HuH-7.5 (cell line): ENCODE data around the gene FUT4.
"Not testable (repeated sequence)": the region's sequence is repeated elsewhere in the genome, so short reads cannot be mapped to it uniquely, and the experiment has no call there.

Experiments used
- DNase-seq: peaks from one replicate; pipeline ENCODE4 v3.0.0; 2011; ENCODE audit warnings: low spot score

FUT4 gene

DNA sequence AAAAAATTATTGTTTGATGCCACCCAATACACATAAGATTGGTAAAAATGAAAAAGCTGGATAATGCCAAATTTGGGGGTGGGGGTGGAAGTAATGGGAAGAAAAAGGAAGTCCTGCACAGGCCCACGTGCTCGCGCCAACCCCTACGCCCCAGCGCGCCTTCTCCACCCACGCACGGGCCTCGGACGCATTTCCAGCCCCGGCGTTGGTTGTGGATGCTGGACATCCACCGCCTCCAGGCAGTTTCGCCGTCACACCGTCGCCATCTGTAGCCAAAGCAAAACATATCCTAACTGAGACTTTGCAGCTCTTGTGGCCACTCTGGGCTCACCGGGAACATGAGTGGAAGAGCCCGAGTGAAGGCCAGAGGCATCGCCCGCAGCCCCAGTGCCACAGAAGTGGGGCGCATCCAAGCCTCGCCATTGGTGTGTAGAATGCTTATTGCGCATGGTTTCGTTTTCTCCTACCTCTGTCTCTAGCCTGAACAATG, 23.5 kb downstream of the FUT4 start, which contains the start of gene PIWIL4:
Gene PIWIL4, plus strand, starts transcription at position 188 of the 490 bp plus-strand sequence. Its CDS starts 151 bp downstream, at position 339.
- DNase-seq: no peak

DNA sequence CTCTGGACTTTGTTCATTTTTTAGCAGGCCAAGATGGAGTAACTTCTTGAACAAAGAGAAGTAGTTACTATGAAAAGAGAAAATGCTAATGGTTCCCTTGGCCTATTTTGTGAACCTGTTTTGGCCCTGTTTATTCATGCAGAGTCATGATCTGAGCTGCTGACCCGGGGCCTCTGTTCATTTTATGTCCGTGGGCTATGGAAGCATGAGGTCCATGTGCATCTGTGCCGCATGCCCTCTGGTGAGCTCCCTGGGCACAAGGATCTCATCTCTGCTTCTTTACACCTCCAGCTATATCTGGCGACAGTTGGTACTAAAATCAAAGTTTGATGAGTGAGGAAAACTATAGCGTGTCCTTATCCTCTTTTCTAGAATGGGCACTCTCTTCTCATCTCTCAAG, 24.5 kb downstream of the FUT4 start:
- DNase-seq: no peak

DNA sequence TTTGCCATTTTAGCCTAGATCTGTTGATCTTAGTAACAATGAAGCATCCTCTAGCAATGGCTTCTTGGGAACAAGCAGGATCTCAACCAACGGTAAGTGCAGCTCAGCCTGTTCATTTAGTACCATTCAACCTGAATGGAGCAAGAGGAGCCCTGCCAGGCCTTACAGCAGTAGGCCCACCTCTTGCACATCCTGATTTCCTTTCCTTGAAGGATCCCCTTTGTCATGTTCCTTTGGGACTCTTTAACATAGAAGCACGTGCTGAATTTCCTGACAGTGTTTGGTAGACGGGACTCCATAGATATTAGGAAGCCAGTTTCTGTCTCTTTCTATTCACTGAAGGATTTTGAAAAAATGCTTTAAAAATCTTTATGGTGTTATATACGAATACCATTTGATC, 25.0 kb downstream of the FUT4 start:
- DNase-seq: no peak

DNA sequence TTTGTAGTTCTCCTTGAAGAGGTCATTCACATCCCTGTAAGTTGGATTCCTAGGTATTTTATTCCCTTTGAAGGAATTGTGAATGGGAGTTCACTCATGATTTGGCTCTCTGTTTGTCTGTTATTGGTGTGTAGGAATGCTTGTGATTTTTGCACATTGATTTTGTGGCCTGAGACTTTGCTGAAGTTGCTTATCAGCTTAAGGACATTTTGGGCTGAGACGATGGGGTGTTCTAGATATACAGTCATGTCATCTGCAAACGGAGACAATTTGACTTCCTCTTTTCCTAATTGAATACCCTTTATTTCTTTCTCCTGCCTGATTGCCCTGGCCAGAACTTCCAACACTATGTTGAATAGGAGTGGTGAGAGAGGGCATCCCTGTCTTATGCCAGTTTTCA, 29.3 kb downstream of the FUT4 start:
- not testable (repeated sequence) for DNase-seq

DNA sequence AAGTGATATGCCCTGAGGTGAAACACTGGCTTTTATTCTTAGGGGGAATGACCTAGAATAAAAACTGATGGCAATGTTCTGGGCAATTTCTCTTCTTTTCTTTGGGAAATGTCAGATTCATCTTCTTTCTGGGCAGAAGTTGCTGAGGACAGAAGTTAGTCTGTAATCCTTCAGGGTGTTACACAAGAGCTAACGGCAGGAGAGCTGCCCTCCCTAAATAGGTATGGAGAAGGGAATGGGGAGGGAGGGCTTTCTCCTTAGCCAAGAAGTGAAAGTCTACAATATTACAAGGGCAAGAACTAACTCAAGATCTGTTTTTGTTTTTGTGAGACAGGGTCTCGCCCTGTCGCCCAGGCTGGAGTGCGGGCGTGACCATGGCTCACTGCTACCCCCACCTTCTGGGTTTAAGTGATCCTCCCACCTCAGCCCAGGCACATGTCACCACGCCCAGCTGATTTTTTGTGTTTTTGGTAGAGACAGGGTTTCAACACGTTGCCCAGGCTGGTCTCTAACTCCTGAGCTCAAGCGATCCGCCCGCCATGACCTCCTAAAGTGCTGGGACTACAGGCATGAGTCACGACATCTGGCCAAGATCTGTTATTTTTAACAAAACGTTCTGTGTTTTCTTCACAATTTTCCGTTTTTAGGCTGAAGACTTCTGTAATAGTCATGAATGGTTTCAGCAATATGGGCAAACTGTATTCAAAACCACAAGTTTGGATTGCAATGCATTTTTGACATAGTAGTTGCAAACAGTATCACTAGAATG, 30.7 kb downstream of the FUT4 start:
- no peak for DNase-seq

DNA sequence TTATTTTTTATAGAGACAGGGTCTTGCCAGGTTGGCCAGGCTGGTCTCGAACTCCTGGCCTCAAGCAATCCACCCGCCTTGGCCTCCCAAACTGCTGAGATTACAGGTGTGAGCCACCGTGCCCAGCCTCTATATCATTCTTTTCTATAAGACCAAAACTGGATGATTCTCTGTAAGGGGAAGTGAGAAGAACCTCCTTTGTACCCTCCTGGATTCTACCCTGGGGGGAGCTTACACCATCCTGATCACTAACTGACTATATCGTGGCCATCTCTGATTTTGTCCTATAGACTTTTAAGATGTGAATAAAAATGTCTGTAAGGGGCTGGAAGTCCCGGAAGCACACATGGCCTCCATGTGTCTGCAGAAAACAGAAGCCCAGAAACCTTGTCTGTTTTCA, 32.6 kb downstream of the FUT4 start:
- DNase-seq: no peak

DNA sequence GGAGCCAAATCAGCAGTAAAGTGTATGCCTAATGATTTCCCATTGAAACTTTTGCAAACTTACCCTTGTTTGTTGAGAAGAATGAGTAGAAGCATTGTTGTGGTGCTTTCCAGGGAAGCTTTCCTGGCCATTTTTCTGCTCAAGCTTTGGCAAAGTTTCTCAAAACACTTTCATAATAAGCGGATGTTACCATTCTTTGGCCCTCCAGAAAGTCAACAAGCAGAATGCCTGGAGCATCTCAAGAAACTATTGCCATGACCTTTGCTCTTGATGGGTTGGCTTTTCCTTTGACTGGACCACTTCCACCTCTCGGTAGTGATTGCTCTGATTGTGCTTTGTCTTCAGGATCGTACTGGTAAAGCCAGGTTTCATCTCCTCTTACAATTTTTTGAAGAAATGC, 34.1 kb downstream of the FUT4 start:
- DNase-seq: no peak

DNA sequence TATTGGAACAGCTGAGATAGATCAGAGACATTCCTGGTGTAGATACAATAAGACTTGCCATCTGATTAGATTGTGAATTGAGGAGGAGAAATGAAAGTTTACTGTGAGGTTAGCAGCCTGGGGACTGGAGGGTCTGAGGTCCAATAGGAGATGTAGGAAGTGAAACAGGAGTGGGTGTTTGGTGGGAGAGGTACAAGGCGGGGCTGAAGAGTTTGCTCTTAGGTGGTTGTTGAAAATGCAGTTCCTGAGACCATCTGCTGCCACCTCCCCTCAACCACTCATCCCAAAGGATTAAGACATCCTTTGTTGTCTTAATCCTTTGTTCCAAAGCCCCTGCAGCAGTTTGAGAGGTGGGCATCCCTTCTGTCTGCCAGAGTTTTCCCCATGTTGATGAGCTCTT, 38.2 kb downstream of the FUT4 start:
- DNase-seq: no peak

DNA sequence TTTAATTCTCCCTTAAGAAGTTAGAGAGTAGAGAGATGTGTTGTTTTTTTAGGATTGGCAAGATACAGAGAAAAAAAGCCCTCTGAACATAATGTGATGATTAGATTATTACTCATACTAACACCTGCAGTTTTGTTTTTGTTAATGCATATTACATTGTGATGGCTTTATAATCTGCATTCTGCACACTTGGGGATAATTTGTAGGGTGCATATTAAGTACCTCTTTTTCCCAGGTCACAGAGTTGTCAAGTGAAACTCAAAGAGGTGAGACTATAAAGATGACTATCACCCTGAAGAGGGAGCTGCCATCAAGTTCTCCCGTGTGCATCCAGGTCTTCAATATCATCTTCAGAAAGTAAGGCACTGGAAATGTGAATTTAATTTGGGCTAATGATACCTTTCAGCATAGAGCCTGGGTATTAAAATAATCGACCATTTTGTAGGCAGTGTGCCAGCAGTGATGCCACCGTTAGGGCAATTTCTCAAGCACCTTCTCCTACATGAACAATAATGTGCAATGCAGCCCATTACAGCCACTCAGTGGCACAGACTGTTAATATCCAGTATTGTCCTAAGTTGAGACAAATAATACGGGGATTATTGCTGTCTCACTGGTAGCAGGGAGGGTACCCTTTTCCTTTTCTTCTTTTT, 39.6 kb downstream of the FUT4 start:
- no peak for DNase-seq

DNA sequence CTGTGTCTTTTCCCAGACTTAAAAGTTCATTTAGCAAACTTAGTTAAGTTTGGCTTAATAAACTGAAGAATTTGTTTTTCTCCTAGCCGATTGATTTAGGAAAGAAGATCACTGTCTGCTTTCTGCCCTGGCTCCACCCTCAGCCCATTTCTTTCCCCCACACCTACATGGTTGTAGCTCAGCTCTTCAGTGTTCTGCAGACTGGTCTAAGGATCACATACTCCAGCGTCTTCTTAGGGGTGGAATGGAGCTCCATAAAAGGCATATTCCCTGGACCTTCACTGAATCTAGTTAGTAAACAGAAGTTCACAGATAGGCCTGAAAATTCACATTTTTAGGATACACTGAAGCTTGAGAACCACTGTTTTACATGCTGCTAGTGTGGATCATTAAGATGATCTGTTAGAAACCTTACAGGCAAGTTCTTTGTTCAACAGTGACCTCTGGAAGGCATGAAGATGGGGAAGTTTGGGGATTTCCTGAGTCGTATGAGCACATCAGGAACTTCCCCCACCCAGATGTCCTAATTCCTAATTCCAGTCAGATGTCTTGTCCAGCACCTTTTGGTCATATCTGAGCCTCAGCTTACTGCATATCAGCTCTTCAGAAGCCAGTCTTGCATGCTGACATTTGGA, 40.3 kb downstream of the FUT4 start:
- DNase-seq: no peak

DNA sequence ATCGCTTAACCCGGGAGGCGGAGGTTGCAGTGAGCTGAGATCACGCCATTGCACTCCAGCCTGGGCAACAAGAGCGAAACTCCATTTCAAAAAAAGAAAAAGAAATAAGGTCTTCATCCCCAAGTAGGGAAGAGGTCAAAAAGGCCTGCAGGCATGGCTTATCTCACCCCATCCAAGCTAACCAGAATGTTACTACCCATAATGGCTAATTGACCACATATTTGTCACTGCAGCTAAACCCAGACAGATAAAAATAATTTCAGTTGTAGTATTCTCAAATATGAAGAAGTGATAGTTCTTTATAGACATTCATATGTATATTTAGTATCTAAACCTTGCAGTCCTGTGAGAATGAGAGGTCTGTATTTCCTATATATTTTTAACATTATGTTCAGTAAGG, 41.3 kb downstream of the FUT4 start:
- DNase-seq: no peak

DNA sequence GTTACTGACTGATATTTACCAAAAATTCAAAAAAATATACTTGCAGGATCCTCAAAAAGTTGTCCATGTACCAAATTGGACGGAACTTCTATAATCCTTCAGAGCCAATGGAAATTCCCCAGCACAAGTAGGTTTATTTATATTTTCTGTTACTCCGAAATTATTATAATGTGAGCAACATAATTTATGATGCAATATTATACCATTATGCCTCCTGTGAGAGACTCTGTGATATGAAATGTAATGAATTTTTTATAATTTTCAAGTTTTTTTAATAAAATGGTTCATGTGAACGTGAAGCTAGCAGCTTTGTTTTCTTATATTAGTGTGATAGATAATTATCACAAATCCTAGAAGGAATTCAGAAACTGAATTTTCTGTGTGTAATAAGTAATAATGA, 41.7 kb downstream of the FUT4 start:
- DNase-seq: no peak

DNA sequence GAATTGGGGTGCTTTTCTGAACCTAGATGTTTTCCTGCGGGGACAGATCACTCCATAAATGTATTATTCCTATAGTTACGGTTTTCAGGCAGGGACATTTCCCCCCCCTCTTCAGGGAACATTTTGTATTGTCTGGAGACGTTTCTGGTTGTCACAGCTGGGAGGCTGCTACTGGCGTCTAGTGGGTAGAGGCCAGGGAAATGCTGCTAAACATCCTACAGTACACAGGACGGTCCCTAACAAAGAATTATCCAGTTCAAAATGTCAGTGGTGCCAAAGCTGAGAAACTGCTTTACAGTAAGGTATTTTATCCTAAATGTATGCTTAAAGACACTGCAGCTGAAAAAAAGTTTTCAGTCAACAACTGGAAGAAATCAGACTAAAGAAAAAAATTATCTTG, 42.8 kb downstream of the FUT4 start:
- no peak for DNase-seq

DNA sequence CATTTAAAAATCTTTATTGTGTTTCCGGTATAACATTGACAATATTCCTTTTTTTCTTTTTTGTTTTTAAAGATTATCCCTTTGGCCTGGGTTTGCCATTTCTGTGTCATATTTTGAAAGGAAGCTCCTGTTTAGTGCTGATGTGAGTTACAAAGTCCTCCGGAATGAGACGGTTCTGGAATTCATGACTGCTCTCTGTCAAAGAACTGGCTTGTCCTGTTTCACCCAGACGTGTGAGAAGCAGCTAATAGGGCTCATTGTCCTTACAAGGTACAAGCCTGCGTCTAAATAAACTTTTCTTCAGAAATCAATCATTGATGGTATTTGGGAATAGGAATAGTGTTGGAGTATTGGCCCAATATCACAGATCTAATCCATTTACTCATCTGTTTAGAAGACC, 43.3 kb downstream of the FUT4 start:
- no peak for DNase-seq

DNA sequence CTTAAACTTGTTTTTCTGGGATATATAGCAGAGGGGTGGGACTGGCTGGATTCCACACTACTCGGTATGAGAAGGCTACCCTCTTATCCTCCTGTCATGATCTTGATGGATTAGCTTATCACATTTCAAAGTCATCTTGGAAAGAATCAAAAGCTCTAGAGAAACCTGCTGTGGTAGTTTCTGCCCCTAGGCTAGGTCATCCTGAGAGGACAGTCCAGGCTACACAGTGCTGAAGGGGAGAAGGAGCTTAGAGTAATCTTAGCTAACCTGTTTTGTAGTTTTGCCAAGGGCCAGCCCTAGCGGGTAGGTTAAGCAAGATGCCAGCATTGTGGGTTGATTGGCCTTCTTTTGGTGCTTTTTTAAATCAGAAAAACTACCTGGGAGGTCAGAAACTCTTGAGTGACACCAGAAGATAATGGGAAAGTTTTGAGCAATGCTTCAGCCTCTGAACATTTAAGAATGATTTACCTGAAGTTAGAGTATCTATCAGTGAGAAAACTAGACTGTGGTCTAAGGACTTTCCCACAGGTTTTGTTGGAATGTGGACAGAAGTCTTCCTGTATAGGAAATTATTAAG, 44.7 kb downstream of the FUT4 start:
- no peak for DNase-seq

DNA sequence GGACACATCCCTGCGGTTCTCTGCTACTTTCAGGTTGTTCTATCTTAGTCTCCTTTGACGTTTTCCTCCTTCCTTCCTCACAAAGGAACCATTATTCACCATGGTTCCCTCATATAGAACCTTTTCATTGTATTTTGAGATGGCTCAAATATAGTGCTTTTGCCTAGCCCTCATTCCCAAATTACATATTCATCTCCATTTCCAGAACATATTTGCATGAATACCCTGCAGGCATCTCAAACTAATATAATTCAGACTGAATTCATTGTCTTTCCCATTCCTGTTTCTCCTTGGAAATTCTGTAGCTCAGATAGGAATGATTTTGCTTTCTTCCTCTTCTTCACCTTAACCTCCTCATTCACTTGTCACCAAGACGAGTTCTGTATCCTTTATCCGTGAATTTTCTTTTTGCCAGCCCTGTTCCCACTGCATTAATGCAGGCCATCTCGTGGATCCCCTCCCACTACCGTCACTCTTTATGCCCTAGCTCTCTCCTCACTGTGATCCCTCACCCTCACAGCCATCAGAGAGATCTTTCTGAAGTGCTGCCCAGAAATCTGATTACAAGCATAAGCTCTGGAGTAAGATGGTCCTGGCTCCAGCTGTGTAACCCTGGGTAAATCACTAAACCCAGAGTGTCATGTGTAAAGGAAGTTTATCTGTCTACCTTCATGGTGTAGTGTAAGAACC, 46.8 kb downstream of the FUT4 start:
- no peak for DNase-seq

DNA sequence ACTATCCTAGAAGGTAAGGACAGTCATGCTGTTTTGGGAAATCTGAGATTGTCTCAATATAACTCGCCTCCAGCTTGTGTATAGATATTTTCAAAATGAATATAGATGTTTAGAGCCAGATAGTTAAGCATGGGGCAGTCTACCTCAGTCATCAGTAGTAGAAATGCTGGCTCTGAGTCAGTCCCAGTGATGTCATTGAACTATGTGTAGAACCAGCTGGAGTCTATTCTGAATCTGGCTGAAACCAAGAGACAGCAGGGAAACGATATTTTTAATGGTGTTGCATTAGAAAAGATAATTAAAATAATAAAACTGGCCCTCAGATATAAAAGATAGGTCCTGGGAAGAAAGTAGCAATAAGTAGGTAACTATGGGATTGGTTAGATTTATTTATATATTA, 49.3 kb downstream of the FUT4 start:
- no peak for DNase-seq

DNA sequence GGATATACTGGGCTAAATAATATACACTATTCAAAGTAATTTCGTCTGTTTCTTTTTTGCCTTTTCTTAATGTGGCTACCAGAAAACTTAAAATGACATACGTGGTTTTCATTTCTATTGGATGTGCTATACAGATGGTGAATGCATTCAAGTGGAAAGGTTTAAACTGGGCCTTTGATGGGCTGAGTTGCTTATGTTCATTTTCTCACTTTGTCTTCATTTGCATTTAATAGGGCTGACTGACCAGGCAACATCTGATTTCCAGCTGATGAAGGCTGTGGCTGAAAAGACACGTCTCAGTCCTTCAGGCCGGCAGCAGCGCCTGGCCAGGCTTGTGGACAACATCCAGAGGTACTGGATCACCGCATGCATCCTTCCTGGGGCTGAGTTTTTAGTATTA, 51.4 kb downstream of the FUT4 start:
- DNase-seq: no peak

DNA sequence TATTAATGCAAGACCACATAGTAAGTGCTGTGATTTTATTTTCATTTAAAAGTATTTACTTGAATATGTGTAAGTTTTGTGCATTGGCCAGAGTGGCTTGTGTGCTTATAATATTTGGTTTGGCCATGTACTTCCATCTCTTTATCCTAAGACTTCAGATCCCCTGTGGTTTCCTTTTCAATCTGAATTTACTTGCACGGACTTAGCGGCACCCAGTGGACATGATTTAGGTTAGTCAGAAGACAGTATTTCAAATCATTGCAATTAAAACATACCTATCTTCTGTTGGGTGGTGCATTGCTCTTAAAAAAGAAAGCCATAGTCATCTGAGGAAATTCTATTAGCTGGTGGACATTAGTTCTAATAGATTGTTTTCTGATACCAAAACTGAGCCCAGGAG, 54.2 kb downstream of the FUT4 start:
- no peak for DNase-seq
